ENCODE data around the gene SLCO1B3. TPM values are rescaled to one million over a fixed set of nuclear protein-coding genes. Genes with fewer than 3 reads are reported as not detected.
"Not testable (repeated sequence)": the region's sequence is repeated elsewhere in the genome, so short reads cannot be mapped to it uniquely, and the experiment has no call there.

Gene SLCO1B3, protein sequence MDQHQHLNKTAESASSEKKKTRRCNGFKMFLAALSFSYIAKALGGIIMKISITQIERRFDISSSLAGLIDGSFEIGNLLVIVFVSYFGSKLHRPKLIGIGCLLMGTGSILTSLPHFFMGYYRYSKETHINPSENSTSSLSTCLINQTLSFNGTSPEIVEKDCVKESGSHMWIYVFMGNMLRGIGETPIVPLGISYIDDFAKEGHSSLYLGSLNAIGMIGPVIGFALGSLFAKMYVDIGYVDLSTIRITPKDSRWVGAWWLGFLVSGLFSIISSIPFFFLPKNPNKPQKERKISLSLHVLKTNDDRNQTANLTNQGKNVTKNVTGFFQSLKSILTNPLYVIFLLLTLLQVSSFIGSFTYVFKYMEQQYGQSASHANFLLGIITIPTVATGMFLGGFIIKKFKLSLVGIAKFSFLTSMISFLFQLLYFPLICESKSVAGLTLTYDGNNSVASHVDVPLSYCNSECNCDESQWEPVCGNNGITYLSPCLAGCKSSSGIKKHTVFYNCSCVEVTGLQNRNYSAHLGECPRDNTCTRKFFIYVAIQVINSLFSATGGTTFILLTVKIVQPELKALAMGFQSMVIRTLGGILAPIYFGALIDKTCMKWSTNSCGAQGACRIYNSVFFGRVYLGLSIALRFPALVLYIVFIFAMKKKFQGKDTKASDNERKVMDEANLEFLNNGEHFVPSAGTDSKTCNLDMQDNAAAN
- not detected for total RNA-seq
- not detected for polyA plus RNA-seq

DNA sequence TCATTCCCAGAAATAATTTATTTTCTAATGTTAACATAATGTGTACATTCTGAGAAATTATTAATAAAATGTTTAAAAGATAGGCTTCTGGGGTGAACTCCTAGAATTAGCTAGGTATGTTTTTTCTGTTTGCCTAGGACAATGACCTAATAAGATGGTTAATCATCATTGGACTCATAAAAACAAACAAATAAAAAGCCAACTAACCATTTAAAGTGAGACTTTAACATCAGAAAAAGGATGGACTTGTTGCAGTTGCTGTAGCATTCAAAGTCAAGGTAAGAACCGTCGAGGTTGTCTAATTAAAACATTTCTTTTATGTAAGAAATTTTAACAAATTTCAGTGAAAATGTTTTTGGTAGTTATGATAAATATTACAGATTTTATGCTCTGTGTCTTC is at the start of gene SLCO1B3:
Gene SLCO1B3 (plus strand): TSS at position 219 of the 400 bp plus-strand sequence. CDS start 5,034 bp downstream, outside the sequence.
- DNase-seq (no peak), ATAC-seq (ENCODE audit: low read depth in 2 of 2) (no peak)
- Mint-ChIP-seq H3K27me3 (no peaks in the 10 kb centered on the region), H3K27ac (no peak within 1 kb of the TSS), H3K4me1 (no peaks in the 10 kb centered on the region), H3K4me3 (no peak within 1 kb of the TSS), H3K9me3 (peaks cover 0 to 3% (median 0%) of the 10 kb centered on the region in 7 donors), H3K36me3 (no peaks in the 10 kb centered on the region)
- Histone ChIP-seq H3K9me3 (ENCODE audit: control insufficient read depth in 2 of 2, low read length in 2 of 2) (no peaks in the 10 kb centered on the region), H3K4me3 (ENCODE audit: low read depth, low read length) (no peak within 1 kb of the TSS), H3K27me3 (ENCODE audit: control insufficient read depth, insufficient read depth, low read length) (no peaks in the 10 kb centered on the region), H3K27ac (ENCODE audit: insufficient read depth, low read length, poor library complexity, severe bottlenecking) (no peak within 1 kb of the TSS), H3K36me3 (ENCODE audit: control insufficient read depth, insufficient read depth, low read length) (no peaks in the 10 kb centered on the region), H3K4me1 (ENCODE audit: control insufficient read depth, insufficient read depth, low read length, poor library complexity, severe bottlenecking) (no peaks in the 10 kb centered on the region)

DNA sequence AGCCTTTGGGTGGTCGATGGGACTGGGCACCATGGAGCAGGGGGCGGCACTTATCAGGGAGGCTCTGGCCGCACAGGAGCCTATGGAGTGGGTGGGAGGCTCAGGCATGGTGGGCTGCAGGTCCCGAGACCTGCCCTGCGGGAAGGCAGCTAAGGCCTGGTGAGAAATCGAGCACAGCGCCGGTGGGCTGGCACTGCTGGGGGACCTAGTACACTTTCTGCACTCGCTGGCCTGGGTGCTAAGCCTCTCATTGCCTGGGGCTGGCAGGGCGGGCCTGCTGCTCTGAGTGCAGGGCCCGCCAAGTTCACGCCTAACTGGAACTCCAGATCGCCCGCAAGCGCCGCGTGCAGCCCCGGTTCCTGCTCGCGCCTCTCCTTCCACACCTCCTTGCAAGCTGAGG is 33.1 kb upstream of the SLCO1B3 start:
- Histone ChIP-seq H3K36me3 (ENCODE audit: control insufficient read depth, insufficient read depth, low read length) (no peaks in the 10 kb centered on the region), H3K27me3 (ENCODE audit: control insufficient read depth, insufficient read depth, low read length) (no peaks in the 10 kb centered on the region), H3K4me3 (ENCODE audit: low read depth, low read length) (no peak overlapping the region), H3K9me3 (ENCODE audit: control insufficient read depth in 2 of 2, low read length in 2 of 2) (no peaks in the 10 kb centered on the region), H3K4me1 (ENCODE audit: control insufficient read depth, insufficient read depth, low read length, poor library complexity, severe bottlenecking) (no peaks in the 10 kb centered on the region), H3K27ac (ENCODE audit: insufficient read depth, low read length, poor library complexity, severe bottlenecking) (no peak overlapping the region)
- DNase-seq: no peak
- ATAC-seq (ENCODE audit: low read depth in 2 of 2): no peak
- Mint-ChIP-seq H3K27me3 (peaks cover 4% of the 10 kb centered on the region), H3K4me3 (no peak overlapping the region), H3K9me3 (peaks cover 0 to 30% (median 5%) of the 10 kb centered on the region in 7 donors), H3K27ac (no peak overlapping the region), H3K4me1 (peaks cover 0 to 2% (median 0%) of the 10 kb centered on the region in 4 donors), H3K36me3 (no peaks in the 10 kb centered on the region)

DNA sequence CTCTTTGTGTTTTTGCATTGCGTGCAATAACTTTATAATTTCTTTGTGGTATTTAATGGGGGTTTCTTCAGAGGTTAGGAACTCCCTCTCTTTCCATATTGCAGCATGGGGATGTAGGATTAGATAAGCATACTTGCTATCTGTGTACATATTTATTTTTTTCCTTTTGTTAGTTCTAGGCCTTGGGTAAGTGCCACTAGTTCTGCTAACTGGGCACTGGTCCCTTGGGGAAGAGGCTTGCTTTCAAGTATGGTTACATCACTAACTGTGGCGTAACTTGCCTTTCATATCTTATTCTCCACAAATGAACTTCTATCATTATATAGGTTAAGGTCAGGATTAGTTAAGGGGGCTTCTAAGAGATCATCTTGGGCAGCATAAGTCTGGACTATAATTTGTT is 31.5 kb upstream of the SLCO1B3 start:
- H3K4me1 Mint-ChIP-seq: peaks cover 0 to 2% (median 0%) of the 10 kb centered on the region in 4 donors
- peaks cover 0 to 30% (median 5%) of the 10 kb centered on the region in 7 donors for H3K9me3 Mint-ChIP-seq
- DNase-seq: no peak
- Histone ChIP-seq H3K27ac (ENCODE audit: insufficient read depth, low read length, poor library complexity, severe bottlenecking) (no peak overlapping the region), H3K4me3 (ENCODE audit: low read depth, low read length) (no peak overlapping the region), H3K36me3 (ENCODE audit: control insufficient read depth, insufficient read depth, low read length) (no peaks in the 10 kb centered on the region), H3K27me3 (ENCODE audit: control insufficient read depth, insufficient read depth, low read length) (no peaks in the 10 kb centered on the region), H3K9me3 (ENCODE audit: control insufficient read depth in 2 of 2, low read length in 2 of 2) (no peaks in the 10 kb centered on the region), H3K4me1 (ENCODE audit: control insufficient read depth, insufficient read depth, low read length, poor library complexity, severe bottlenecking) (no peaks in the 10 kb centered on the region)
- no peaks in the 10 kb centered on the region for H3K36me3 Mint-ChIP-seq
- H3K4me3 Mint-ChIP-seq: no peak overlapping the region
- no peak for ATAC-seq (ENCODE audit: low read depth in 2 of 2)
- peaks cover 4% of the 10 kb centered on the region for H3K27me3 Mint-ChIP-seq
- no peak overlapping the region for H3K27ac Mint-ChIP-seq

DNA sequence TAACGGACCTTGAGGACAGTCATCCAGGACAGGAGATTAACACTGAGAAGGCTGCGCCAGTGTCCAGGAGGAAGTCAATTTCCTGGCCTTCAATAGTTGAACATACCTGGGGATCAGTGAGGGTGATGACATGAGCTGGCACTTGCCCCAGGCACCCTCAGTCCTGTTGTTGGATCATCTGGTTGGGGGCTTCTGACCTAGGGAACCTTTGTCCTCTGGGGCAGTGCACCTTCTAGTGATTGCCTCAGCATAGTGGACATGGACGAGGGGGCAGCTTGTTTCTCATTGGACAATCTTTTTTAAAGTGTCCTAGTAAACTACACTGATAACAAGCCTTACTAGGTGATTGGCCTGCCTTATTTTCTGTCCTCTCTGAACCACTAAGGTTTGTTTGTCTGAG is 30.5 kb upstream of the SLCO1B3 start:
- not testable (repeated sequence) for DNase-seq; H3K27ac Mint-ChIP-seq; H3K27ac ChIP-seq (ENCODE audit: insufficient read depth, low read length, poor library complexity, severe bottlenecking); H3K36me3 Mint-ChIP-seq; H3K4me1 Mint-ChIP-seq; H3K4me3 ChIP-seq (ENCODE audit: low read depth, low read length); H3K36me3 ChIP-seq (ENCODE audit: control insufficient read depth, insufficient read depth, low read length); ATAC-seq (ENCODE audit: low read depth in 2 of 2); H3K4me3 Mint-ChIP-seq; H3K9me3 ChIP-seq (ENCODE audit: control insufficient read depth in 2 of 2, low read length in 2 of 2); H3K4me1 ChIP-seq (ENCODE audit: control insufficient read depth, insufficient read depth, low read length, poor library complexity, severe bottlenecking); H3K27me3 ChIP-seq (ENCODE audit: control insufficient read depth, insufficient read depth, low read length); H3K27me3 Mint-ChIP-seq
- H3K9me3 Mint-ChIP-seq: peaks cover 0 to 30% (median 5%) of the 10 kb centered on the region in 7 donors

DNA sequence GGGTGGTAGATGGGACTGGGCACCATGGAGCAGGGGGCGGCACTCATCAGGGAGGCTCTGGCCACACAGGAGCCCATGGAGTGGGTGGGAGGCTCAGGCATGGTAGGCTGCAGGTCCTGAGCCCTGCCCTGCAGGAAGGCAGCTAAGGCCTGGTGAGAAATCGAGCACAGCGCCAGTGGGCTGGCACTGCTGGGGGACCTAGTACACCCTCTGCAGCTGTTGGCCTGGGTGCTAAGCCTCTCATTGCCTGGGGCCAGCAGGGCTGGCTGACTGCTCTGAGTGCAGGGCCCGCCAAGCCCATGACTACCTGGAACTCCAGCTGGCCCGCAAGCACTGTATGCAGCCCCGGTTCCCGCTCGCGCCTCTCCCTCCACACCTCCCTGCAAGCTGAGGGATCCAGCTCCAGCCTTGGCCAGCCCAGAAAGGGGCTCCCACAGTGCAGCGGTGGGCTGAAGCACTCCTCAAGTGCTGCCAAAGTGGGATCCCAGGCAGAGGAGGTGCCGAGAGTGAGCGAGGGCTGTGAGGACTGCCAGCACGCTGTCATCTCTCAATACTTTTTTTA is 26.6 kb upstream of the SLCO1B3 start:
- not testable (repeated sequence) for ATAC-seq (ENCODE audit: low read depth in 2 of 2); DNase-seq
- peaks cover 0 to 16% (median 7%) of the 10 kb centered on the region in 7 donors for H3K9me3 Mint-ChIP-seq

DNA sequence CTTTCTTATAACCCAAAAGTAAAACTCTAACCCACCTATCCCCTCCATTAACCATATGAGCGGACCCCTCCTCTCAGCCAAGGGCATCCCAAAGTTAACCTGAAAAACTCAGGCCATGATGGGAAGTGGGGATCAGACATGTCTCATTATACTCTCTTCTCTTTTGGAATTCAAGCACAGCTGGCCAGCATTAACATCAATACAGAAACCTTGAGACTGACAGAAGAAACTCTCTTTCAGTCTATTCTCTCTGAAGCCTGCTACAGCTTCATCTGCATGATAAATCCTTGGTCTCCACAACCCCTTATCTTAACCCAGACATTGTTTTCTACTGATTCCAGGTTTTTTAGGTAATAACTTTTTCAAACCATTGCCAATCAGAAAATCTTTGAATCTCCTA is 17.5 kb upstream of the SLCO1B3 start:
- H3K9me3 ChIP-seq (ENCODE audit: control insufficient read depth in 2 of 2, low read length in 2 of 2): no peaks in the 10 kb centered on the region
- H3K27me3 ChIP-seq (ENCODE audit: control insufficient read depth, insufficient read depth, low read length): no peaks in the 10 kb centered on the region
- ATAC-seq (ENCODE audit: low read depth in 2 of 2) (no peak), DNase-seq (no peak)
- no peaks in the 10 kb centered on the region for H3K4me1 ChIP-seq (ENCODE audit: control insufficient read depth, insufficient read depth, low read length, poor library complexity, severe bottlenecking)
- Mint-ChIP-seq H3K4me1 (no peaks in the 10 kb centered on the region), H3K27ac (no peak overlapping the region), H3K36me3 (no peaks in the 10 kb centered on the region), H3K27me3 (no peaks in the 10 kb centered on the region), H3K4me3 (no peak overlapping the region), H3K9me3 (peaks cover 0 to 10% (median 4%) of the 10 kb centered on the region in 7 donors)
- no peak overlapping the region for H3K4me3 ChIP-seq (ENCODE audit: low read depth, low read length)
- no peaks in the 10 kb centered on the region for H3K36me3 ChIP-seq (ENCODE audit: control insufficient read depth, insufficient read depth, low read length)
- no peak overlapping the region for H3K27ac ChIP-seq (ENCODE audit: insufficient read depth, low read length, poor library complexity, severe bottlenecking)

More for the DNA sequence above, 26.6 kb upstream of the SLCO1B3 start:
- H3K4me1 Mint-ChIP-seq; H3K27ac Mint-ChIP-seq; H3K4me3 Mint-ChIP-seq; H3K36me3 ChIP-seq (ENCODE audit: control insufficient read depth, insufficient read depth, low read length); H3K27me3 Mint-ChIP-seq; H3K9me3 ChIP-seq (ENCODE audit: control insufficient read depth in 2 of 2, low read length in 2 of 2); H3K27me3 ChIP-seq (ENCODE audit: control insufficient read depth, insufficient read depth, low read length); H3K36me3 Mint-ChIP-seq; H3K4me1 ChIP-seq (ENCODE audit: control insufficient read depth, insufficient read depth, low read length, poor library complexity, severe bottlenecking); H3K27ac ChIP-seq (ENCODE audit: insufficient read depth, low read length, poor library complexity, severe bottlenecking); H3K4me3 ChIP-seq (ENCODE audit: low read depth, low read length): not testable (repeated sequence)

DNA sequence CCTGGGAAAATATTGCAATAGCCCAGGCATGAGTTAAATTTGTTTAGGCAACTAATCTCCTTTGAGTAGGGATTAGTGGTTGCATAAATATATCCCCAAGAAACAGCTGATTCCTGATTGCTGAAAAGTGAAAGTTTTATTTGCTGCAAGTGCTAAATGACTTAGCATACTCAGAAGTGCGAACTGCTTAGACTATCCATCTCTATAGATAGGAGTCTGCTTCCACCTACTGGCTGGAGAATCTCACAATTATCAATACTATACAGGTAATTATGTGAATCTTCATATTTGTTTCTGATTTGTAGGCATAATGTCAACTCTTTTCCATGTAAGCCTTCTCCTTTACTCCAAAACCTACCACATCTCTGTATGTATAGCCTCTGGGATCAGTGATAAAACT is 12.0 kb upstream of the SLCO1B3 start:
- no peak overlapping the region for H3K27ac Mint-ChIP-seq
- H3K4me1 Mint-ChIP-seq: no peaks in the 10 kb centered on the region
- no peaks in the 10 kb centered on the region for H3K27me3 ChIP-seq (ENCODE audit: control insufficient read depth, insufficient read depth, low read length)
- H3K9me3 Mint-ChIP-seq: peaks cover 0 to 2% (median 0%) of the 10 kb centered on the region in 7 donors
- no peaks in the 10 kb centered on the region for H3K9me3 ChIP-seq (ENCODE audit: control insufficient read depth in 2 of 2, low read length in 2 of 2)
- no peak overlapping the region for H3K4me3 Mint-ChIP-seq
- H3K27me3 Mint-ChIP-seq: no peaks in the 10 kb centered on the region
- no peaks in the 10 kb centered on the region for H3K36me3 ChIP-seq (ENCODE audit: control insufficient read depth, insufficient read depth, low read length)
- DNase-seq (peak in 1 of 3 donors; percentile 3), ATAC-seq (ENCODE audit: low read depth in 2 of 2) (no peak)
- H3K4me1 ChIP-seq (ENCODE audit: control insufficient read depth, insufficient read depth, low read length, poor library complexity, severe bottlenecking): no peaks in the 10 kb centered on the region
- H3K36me3 Mint-ChIP-seq: no peaks in the 10 kb centered on the region
- no peak overlapping the region for H3K27ac ChIP-seq (ENCODE audit: insufficient read depth, low read length, poor library complexity, severe bottlenecking)
- no peak overlapping the region for H3K4me3 ChIP-seq (ENCODE audit: low read depth, low read length)
